DND-41 (cell line): Measurements from ENCODE around the gene CCR6.
A peak's percentile ranks its signal among the peaks of the same experiment; 100 is the strongest.
"Not testable (repeated sequence)": the region's sequence is repeated elsewhere in the genome, so short reads cannot be mapped to it uniquely, and the experiment has no call there.

Experiments
- ATAC-seq: fragments of 200-7000 bp; cut with Tn5 transposase; 3 replicates; pipeline ENCODE4 v1.9.1; 2021; ENCODE audit warnings: low read depth; ENCODE audit not compliant: insufficient read depth
- DNase-seq: peaks from one replicate; pipeline ENCODE4 v3.0.0-alpha.2; 2020
- H2AFZ ChIP-seq: 2 replicates; pipeline ENCODE4 v1.6.0; 2012; ENCODE audit warnings: low read depth, low read length
- H3K27ac ChIP-seq: 2 replicates; pipeline ENCODE4 v1.5.1; 2012; ENCODE audit warnings: low read length, inconsistent platforms
- H3K27me3 ChIP-seq: fragments of 200-600 bp; sonication (generic); 2 replicates; pipeline ENCODE4 v1.6.0; 2012; ENCODE audit warnings: low read length, mild to moderate bottlenecking, inconsistent platforms; ENCODE audit not compliant: insufficient read depth, poor library complexity
- H3K36me3 ChIP-seq: 2 replicates; pipeline ENCODE4 v1.5.1; 2012; ENCODE audit warnings: low read length, inconsistent platforms; ENCODE audit not compliant: insufficient read depth
- H3K4me1 ChIP-seq: 2 replicates; pipeline ENCODE4 v1.5.1; 2012; ENCODE audit warnings: mild to moderate bottlenecking, low read length; ENCODE audit not compliant: insufficient read depth
- H3K4me2 ChIP-seq: 2 replicates; pipeline ENCODE4 v1.6.0; 2012; ENCODE audit warnings: mild to moderate bottlenecking, moderate library complexity, low read length, inconsistent platforms; ENCODE audit not compliant: insufficient read depth
- H3K4me3 ChIP-seq, 2 experiments: fragments of 200-600 bp in 1 of 2; shearing (Covaris generic) in 1 of 2; 2 replicates each; pipeline ENCODE4 v1.5.1; 2012 to 2016; ENCODE audit warnings: inconsistent platforms in 2 of 2, low read length in 2 of 2, mild to moderate bottlenecking in 2 of 2, low read depth in 1 of 2, moderate library complexity in 1 of 2
- H3K79me2 ChIP-seq: 2 replicates; pipeline ENCODE4 v1.6.0; 2012; ENCODE audit warnings: low read length, inconsistent platforms; ENCODE audit not compliant: insufficient read depth
- H3K9ac ChIP-seq: 2 replicates; pipeline ENCODE4 v1.6.0; 2012; ENCODE audit warnings: low read depth, mild to moderate bottlenecking, inconsistent platforms, low read length, moderate library complexity
- H3K9me3 ChIP-seq: 2 replicates; pipeline ENCODE4 v1.5.1; 2012; ENCODE audit warnings: low read length, moderate library complexity, mild to moderate bottlenecking, inconsistent platforms; ENCODE audit not compliant: insufficient read depth, severe bottlenecking
- H4K20me1 ChIP-seq: 2 replicates; pipeline ENCODE4 v1.6.0; 2012; ENCODE audit warnings: low read length; ENCODE audit not compliant: insufficient read depth
- TF ChIP-seq, protein P1 (sequence below): IDR thresholded peaks from 2 replicates; pipeline ENCODE4 v1.5.1; 2012; ENCODE audit warnings: borderline replicate concordance, low read length, moderate library complexity, mild to moderate bottlenecking; ENCODE audit not compliant: poor library complexity, severe bottlenecking; ENCODE audit errors: extremely low read depth

The CCR6 gene

DNA sequence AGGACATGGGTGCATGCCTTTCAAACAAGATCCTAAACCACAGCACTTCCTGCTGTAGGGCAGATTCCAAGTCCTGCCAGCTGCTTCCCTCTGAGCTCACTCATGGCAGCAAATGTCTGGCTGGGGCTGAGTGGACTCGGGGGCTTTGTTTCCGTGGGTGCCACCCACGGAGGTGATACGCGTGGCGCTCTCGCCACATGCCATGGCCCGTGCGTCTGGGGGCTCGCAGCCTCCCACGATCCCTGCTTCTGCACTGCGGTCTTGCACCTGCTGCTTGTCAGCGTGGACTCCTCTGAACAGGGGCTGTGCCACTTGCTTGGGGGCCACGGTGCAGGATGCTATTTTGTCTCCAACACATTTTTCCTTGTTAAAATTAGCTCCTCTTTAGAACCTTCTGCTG is 54.4 kb downstream of the CCR6 start:
- H3K27ac ChIP-seq, H3K4me1 ChIP-seq, H3K79me2 ChIP-seq, H3K4me3 ChIP-seq, H3K9ac ChIP-seq, H3K9me3 ChIP-seq, H3K36me3 ChIP-seq, H2AFZ ChIP-seq, DNase-seq, ATAC-seq, H4K20me1 ChIP-seq, H3K4me2 ChIP-seq, H3K27me3 ChIP-seq: not testable (repeated sequence)

DNA sequence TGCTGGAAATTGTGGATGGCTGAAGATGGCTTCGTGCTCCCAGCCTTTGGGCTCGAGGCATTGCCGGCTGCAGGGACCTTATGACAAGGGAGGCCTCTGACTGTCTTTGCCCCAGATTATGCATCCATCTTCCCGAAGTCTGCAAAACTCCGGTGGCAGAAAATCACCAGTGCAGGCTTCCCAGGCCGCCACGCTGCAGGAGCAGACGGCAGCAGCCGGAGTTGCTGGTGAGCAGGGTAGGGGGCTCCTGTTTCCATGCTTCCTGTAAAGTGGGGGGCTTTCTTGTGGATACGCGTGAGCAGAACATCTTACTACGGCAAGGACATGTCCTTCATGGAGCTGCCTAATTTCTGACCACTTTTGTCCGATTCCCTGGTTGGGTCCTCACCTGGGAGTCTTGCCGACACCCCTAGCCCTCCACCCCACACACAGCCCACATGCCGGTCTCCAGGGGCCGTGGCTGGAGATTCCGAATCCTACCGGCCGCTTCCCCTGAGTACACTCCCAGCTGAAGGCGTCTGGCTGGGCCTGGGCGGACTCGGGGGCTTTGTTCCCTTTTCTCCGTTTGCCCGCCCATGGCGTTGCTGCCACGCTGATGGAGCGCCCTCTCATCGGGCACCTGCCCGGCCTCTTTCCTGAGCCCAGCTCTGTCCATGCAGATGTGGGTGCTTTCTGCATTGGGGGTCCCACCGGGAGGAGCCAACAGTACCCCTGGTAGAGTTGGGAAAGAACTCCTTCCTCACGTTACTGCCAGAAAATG is 56.2 kb downstream of the CCR6 start:
- not testable (repeated sequence) for H3K4me1 ChIP-seq, H4K20me1 ChIP-seq, DNase-seq, ATAC-seq, H3K4me2 ChIP-seq, H3K27ac ChIP-seq, H3K36me3 ChIP-seq, H2AFZ ChIP-seq, H3K9ac ChIP-seq, H3K27me3 ChIP-seq, H3K9me3 ChIP-seq, H3K79me2 ChIP-seq, H3K4me3 ChIP-seq

DNA sequence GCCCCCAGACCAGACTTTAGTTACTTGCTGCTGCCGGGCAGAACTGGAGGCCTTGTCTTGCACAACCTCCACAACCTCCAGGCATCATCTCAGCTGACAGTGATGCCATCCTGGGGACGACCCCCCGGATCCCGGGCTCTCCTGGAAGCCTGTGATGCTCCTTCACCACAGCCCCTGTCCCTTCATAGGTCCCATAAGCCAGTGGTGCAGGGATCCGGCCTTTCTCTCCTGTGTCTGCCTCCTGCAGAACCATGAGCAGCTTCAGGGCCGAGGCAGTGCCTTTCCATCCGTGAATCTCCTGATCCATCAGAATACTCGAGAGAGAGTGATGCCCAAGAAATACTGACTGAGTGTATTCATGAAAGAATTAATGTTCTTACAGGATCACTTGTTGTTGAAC is 57.2 kb downstream of the CCR6 start:
- H3K9ac ChIP-seq, H3K4me1 ChIP-seq, DNase-seq, ATAC-seq, H2AFZ ChIP-seq, H3K27me3 ChIP-seq, H3K79me2 ChIP-seq, H3K36me3 ChIP-seq, H3K27ac ChIP-seq, H3K4me3 ChIP-seq, H4K20me1 ChIP-seq, H3K4me2 ChIP-seq, H3K9me3 ChIP-seq: not testable (repeated sequence)

DNA sequence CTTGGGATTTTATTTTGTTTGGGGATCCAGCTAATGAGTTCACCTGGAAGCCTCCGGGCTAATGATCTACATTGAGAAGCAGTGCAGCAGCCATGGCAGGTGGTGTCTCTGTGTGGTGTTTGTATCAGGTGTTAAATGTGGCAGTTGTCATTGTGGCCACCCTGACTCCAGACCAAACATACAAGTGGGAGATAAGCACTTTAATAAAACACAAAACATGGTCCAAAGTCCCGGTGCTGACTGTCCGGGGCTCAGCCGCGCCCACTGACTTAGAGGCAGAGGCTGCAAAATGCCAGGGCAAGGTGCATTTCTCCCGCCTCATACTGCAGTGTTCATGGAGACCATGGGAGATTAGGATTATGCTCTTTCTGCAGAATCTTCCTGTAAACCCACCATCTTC is 58.5 kb downstream of the CCR6 start:
- H3K4me3 ChIP-seq, H2AFZ ChIP-seq, H4K20me1 ChIP-seq, DNase-seq, H3K9ac ChIP-seq, H3K27me3 ChIP-seq, ATAC-seq, H3K9me3 ChIP-seq, H3K27ac ChIP-seq, H3K4me2 ChIP-seq, H3K79me2 ChIP-seq, H3K36me3 ChIP-seq, H3K4me1 ChIP-seq: not testable (repeated sequence)

DNA sequence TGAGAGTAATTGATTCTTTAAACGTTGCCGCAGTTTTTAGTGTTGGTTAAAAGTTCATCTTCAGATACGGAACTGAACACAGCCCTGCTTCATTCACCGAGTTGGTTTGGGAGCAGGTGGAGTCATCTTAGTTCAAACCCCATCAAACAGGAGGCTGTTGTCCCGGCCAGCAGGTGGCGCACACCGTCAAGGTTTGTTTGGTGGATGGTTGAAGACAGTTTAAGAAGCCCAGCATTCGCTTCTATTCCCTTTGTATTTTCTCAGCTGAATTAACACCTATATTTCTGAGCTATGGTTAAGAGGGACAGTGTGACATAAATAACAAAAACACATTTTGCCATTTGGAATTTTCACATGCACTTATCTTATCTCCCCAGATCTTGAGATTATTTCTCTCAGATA is 60.0 kb downstream of the CCR6 start:
- H3K9ac ChIP-seq, H3K9me3 ChIP-seq, H3K4me3 ChIP-seq, H2AFZ ChIP-seq, H3K4me1 ChIP-seq, H3K27ac ChIP-seq, H3K27me3 ChIP-seq, H3K79me2 ChIP-seq, H4K20me1 ChIP-seq, H3K4me2 ChIP-seq, H3K36me3 ChIP-seq, DNase-seq: not testable (repeated sequence)
- ATAC-seq = peak; percentile 96
- TF ChIP-seq, protein P1, sequence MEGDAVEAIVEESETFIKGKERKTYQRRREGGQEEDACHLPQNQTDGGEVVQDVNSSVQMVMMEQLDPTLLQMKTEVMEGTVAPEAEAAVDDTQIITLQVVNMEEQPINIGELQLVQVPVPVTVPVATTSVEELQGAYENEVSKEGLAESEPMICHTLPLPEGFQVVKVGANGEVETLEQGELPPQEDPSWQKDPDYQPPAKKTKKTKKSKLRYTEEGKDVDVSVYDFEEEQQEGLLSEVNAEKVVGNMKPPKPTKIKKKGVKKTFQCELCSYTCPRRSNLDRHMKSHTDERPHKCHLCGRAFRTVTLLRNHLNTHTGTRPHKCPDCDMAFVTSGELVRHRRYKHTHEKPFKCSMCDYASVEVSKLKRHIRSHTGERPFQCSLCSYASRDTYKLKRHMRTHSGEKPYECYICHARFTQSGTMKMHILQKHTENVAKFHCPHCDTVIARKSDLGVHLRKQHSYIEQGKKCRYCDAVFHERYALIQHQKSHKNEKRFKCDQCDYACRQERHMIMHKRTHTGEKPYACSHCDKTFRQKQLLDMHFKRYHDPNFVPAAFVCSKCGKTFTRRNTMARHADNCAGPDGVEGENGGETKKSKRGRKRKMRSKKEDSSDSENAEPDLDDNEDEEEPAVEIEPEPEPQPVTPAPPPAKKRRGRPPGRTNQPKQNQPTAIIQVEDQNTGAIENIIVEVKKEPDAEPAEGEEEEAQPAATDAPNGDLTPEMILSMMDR = peak; percentile 23

DNA sequence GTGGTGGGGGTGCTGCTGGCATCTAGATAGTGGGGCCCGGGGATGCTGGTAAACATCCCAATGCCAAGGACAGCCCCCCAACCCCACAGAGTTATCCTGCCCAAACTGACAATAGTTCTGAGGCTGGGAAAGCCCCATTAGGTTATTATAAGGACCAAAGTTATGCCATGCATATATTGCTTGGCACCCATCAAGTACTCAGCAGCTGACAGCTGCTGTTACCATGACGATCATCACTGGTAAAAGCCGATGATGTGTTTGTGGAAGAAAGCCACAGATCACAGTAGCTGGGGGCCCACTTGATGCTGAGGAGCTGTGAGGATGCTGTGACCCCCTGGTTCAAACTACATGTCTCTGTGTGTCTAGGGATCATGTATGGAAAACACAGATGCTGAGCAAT is 62.2 kb downstream of the CCR6 start:
- H3K27ac ChIP-seq, H3K9ac ChIP-seq, DNase-seq, H3K36me3 ChIP-seq, H3K9me3 ChIP-seq, H2AFZ ChIP-seq, H3K27me3 ChIP-seq, ATAC-seq, H3K4me2 ChIP-seq, H3K4me3 ChIP-seq, H3K79me2 ChIP-seq, H3K4me1 ChIP-seq, H4K20me1 ChIP-seq: not testable (repeated sequence)

DNA sequence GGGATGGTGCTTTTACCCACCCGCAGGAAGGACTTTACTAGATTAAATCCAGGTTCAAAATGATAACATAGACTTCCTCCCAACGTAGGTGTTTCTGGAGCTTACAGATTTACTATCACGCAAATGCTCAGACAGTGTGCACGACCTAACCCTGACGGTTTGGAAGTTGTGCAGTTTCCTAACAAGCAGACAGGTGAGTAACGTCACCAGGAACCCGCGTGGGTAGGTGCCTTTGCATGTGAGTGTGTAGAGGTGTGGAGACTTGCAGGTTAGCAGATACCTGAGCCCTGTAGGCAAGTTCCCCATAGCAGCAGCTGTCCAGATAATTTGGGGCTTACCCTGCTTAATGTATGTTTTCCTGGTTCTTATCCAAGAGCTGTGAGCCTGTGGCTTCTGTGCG is 64.4 kb downstream of the CCR6 start:
- not testable (repeated sequence) for H2AFZ ChIP-seq, H3K9ac ChIP-seq

More for the DNA sequence above, 64.4 kb downstream of the CCR6 start:
- H3K27ac ChIP-seq, H3K4me3 ChIP-seq, DNase-seq, H4K20me1 ChIP-seq, H3K4me2 ChIP-seq, H3K4me1 ChIP-seq, H3K79me2 ChIP-seq, H3K27me3 ChIP-seq, ATAC-seq, H3K36me3 ChIP-seq, H3K9me3 ChIP-seq: not testable (repeated sequence)
